H1 (cell line): ENCODE measurements around the gene SLC7A5. TPM values are rescaled to one million over a fixed set of nuclear protein-coding genes. Genes with fewer than 3 reads are reported as not detected.

Experiments
- CTCF ChIA-PET: fragments of 300-600 bp; sonication (Branson Sonifier 250); formaldehyde crosslinking; loops from one replicate; lab custom pipeline; 2021; ENCODE audit not compliant: partially characterized antibody; lab: Charles Lee
- POLR2A ChIA-PET: fragments of 300-600 bp; sonication (Branson Sonifier 250); formaldehyde crosslinking; loops from one replicate; lab custom pipeline; 2021; ENCODE audit warnings: inconsistent platforms; ENCODE audit not compliant: partially characterized antibody; lab: Charles Lee
- DNase-seq, 2 experiments: peaks; one replicate each; pipeline versions ENCODE4 v3.0.0 to v3.0.0-alpha.2; 2010 to 2022; ENCODE audit warnings: low spot score in 2 of 2, low read depth in 1 of 2, mixed read lengths in 1 of 2
- FAIRE-seq: peaks from 2 replicates; lab custom pipeline; 2011; peaks lifted over from hg19 to GRCh38; lab: Jason Lieb, UNC
- H2AFZ ChIP-seq: 2 replicates; pipeline ENCODE4 v1.8.1; 2012; ENCODE audit warnings: low read length, inconsistent platforms
- H2AK5ac ChIP-seq: 2 replicates; pipeline ENCODE4 v1.6.1; 2013; ENCODE audit warnings: low read depth, low read length
- H2BK120ac ChIP-seq: replicated peaks from 2 replicates; pipeline ENCODE3; 2013; ENCODE audit warnings: low read depth, low read length, inconsistent platforms
- H2BK12ac ChIP-seq: 2 replicates; pipeline ENCODE4 v1.6.1; 2013; ENCODE audit warnings: low read depth, low read length
- H2BK15ac ChIP-seq: 2 replicates; pipeline ENCODE4 v1.6.1; 2013; ENCODE audit warnings: low read length
- H2BK20ac ChIP-seq: 2 replicates; pipeline ENCODE4 v1.6.1; 2013; ENCODE audit warnings: low read length
- H2BK5ac ChIP-seq: 2 replicates; pipeline ENCODE4 v1.6.1; 2013; ENCODE audit warnings: low read depth, low read length
- H3K14ac ChIP-seq: 2 replicates; pipeline ENCODE4 v1.6.1; 2013; ENCODE audit warnings: inconsistent platforms; ENCODE audit not compliant: insufficient read length
- H3K18ac ChIP-seq: 2 replicates; pipeline ENCODE4 v1.6.1; 2013; ENCODE audit warnings: low read length; ENCODE audit errors: extremely low read depth
- H3K23ac ChIP-seq: 2 replicates; pipeline ENCODE4 v1.6.1; 2013; ENCODE audit warnings: inconsistent platforms; ENCODE audit not compliant: insufficient read length
- H3K23me2 ChIP-seq: 2 replicates; pipeline ENCODE4 v1.6.1; 2013; ENCODE audit warnings: low read depth, low read length
- H3K27ac ChIP-seq: 2 replicates; pipeline ENCODE4 v1.6.1; 2011; ENCODE audit warnings: low read depth, low read length, inconsistent platforms
- H3K27me3 ChIP-seq, 4 experiments: replicated peaks in 1 of 4; 1 replicate in 1 of 4; 2 replicates in 3 of 4; pipeline versions ENCODE4 v1.6.1 to v1.8.1; 2011 to 2013; ENCODE audit warnings: low read length in 3 of 4, mild to moderate bottlenecking in 3 of 4, inconsistent platforms in 2 of 4, mixed read lengths in 2 of 4, moderate library complexity in 1 of 4; ENCODE audit not compliant: control insufficient read depth in 3 of 4, insufficient read depth in 3 of 4; ENCODE audit errors: extremely low read depth in 1 of 4
- H3K36me3 ChIP-seq, 4 experiments: 2 replicates each; pipeline versions ENCODE4 v1.6.1 to v1.8.1; 2011 to 2013; ENCODE audit warnings: mild to moderate bottlenecking in 4 of 4, low read length in 3 of 4, moderate library complexity in 2 of 4, control low read depth in 1 of 4, inconsistent platforms in 1 of 4; ENCODE audit not compliant: insufficient read depth in 4 of 4, control insufficient read depth in 2 of 4
- H3K4ac ChIP-seq: replicated peaks from 2 replicates; pipeline ENCODE3; 2013; ENCODE audit warnings: low read length, low read depth, mixed read lengths, inconsistent platforms; ENCODE audit not compliant: insufficient read length
- H3K4me1 ChIP-seq, 4 experiments: replicated peaks in 1 of 4; 1 replicate in 1 of 4; 2 replicates in 3 of 4; pipeline versions ENCODE4 v1.6.1 to v1.8.1; 2011 to 2013; ENCODE audit warnings: low read length in 3 of 4, inconsistent platforms in 2 of 4, mixed read lengths in 1 of 4; ENCODE audit not compliant: insufficient read depth in 4 of 4, control insufficient read depth in 3 of 4
- H3K4me2 ChIP-seq, 2 experiments: 2 replicates each; pipeline versions ENCODE4 v1.6.1 to v1.8.1; 2011 to 2013; ENCODE audit warnings: low read depth in 2 of 2, low read length in 2 of 2, control low read depth in 1 of 2, inconsistent platforms in 1 of 2, mild to moderate bottlenecking in 1 of 2; ENCODE audit not compliant: insufficient read depth in 1 of 2
- H3K4me3 ChIP-seq, 4 experiments: fragments of 200-600, 300-600 bp in 1 of 4; sonication (generic), shearing (Covaris generic), sonication (Bioruptor Twin) in 1 of 4; 2 replicates each; pipeline versions ENCODE4 v1.5.1 to v1.8.1; 2011 to 2016; ENCODE audit warnings: low read length in 4 of 4, low read depth in 3 of 4, control low read depth in 2 of 4, inconsistent platforms in 2 of 4, mild to moderate bottlenecking in 2 of 4, mixed read lengths in 1 of 4, moderate library complexity in 1 of 4; ENCODE audit not compliant: insufficient read depth in 2 of 4; ENCODE audit errors: extremely low read depth in 1 of 4
- H3K56ac ChIP-seq: replicated peaks from 2 replicates; pipeline ENCODE3; 2013; ENCODE audit warnings: low read depth, mild to moderate bottlenecking, mixed read lengths, low read length, inconsistent platforms; ENCODE audit not compliant: insufficient read length
- H3K79me1 ChIP-seq: 2 replicates; pipeline ENCODE4 v1.6.1; 2013; ENCODE audit warnings: low read depth, low read length, control low read depth
- H3K79me2 ChIP-seq, 2 experiments: 2 replicates each; pipeline versions ENCODE4 v1.6.1 to v1.8.1; 2012 to 2013; ENCODE audit warnings: low read length in 2 of 2, mild to moderate bottlenecking in 2 of 2, inconsistent platforms in 1 of 2; ENCODE audit not compliant: insufficient read depth in 2 of 2, control insufficient read depth in 1 of 2
- H3K9ac ChIP-seq, 4 experiments: replicated peaks in 1 of 4; 1 replicate in 1 of 4; 2 replicates in 3 of 4; pipeline versions ENCODE4 v1.6.1 to v1.8.1; 2011 to 2013; ENCODE audit warnings: low read depth in 3 of 4, low read length in 3 of 4, control low read depth in 2 of 4, mild to moderate bottlenecking in 2 of 4, moderate library complexity in 2 of 4, inconsistent platforms in 1 of 4; ENCODE audit errors: extremely low read depth in 1 of 4
- H3K9me3 ChIP-seq, 2 experiments: 2 replicates each; pipeline versions ENCODE4 v1.6.1 to v1.8.1; 2012 to 2013; ENCODE audit warnings: mild to moderate bottlenecking in 2 of 2, moderate library complexity in 2 of 2, control low read depth in 1 of 2, inconsistent platforms in 1 of 2, low read depth in 1 of 2, low read length in 1 of 2, mixed read lengths in 1 of 2; ENCODE audit not compliant: insufficient read depth in 2 of 2
- H4K20me1 ChIP-seq, 2 experiments: replicated peaks in 1 of 2; 2 replicates each; pipeline versions ENCODE3 to v1.8.1; 2011 to 2013; ENCODE audit warnings: inconsistent platforms in 2 of 2, low read length in 2 of 2, mild to moderate bottlenecking in 1 of 2; ENCODE audit not compliant: insufficient read depth in 2 of 2, control insufficient read depth in 1 of 2
- H4K5ac ChIP-seq: 2 replicates; pipeline ENCODE4 v1.6.1; 2013; ENCODE audit warnings: low read length, low read depth, mixed read lengths, inconsistent platforms; ENCODE audit not compliant: insufficient read length
- H4K8ac ChIP-seq: 2 replicates; pipeline ENCODE4 v1.8.0; 2013; ENCODE audit warnings: mild to moderate bottlenecking, moderate library complexity, low read length, inconsistent platforms; ENCODE audit not compliant: insufficient read depth; ENCODE audit errors: extremely low read depth
- H4K91ac ChIP-seq: replicated peaks from 2 replicates; pipeline ENCODE3; 2013; ENCODE audit warnings: low read length, mixed read lengths, inconsistent platforms; ENCODE audit not compliant: insufficient read length
- BACH1 ChIP-seq: IDR thresholded peaks from 2 replicates; pipeline ENCODE4 v1.6.1; 2012; ENCODE audit warnings: low read length, improper control_type of control experiment
- BRCA1 ChIP-seq: IDR thresholded peaks from 2 replicates; pipeline ENCODE4 v1.6.1; 2012; ENCODE audit warnings: low read depth, low read length, improper control_type of control experiment
- EZH2 ChIP-seq: fragments of 200-600 bp; sonication (generic); IDR thresholded peaks from 2 replicates; pipeline ENCODE4 v1.7.1; 2012; ENCODE audit warnings: low read depth, mild to moderate bottlenecking, moderate library complexity, low read length, inconsistent platforms; ENCODE audit not compliant: severe bottlenecking
- FOSL1 ChIP-seq: IDR thresholded peaks from 2 replicates; pipeline ENCODE4 v1.6.1; 2011; ENCODE audit warnings: mild to moderate bottlenecking, low read depth, low read length, moderate library complexity; ENCODE audit not compliant: insufficient read depth
- GABPA ChIP-seq: IDR thresholded peaks from 2 replicates; pipeline ENCODE4 v1.6.1; 2011; ENCODE audit warnings: mild to moderate bottlenecking, low read length, moderate library complexity, borderline replicate concordance; ENCODE audit not compliant: insufficient read depth
- KDM4A ChIP-seq: IDR thresholded peaks from one replicate; pipeline ENCODE4 v1.7.1; 2012; ENCODE audit warnings: low read depth, mild to moderate bottlenecking, moderate library complexity, low read length, inconsistent platforms; ENCODE audit not compliant: severe bottlenecking
- KDM5A ChIP-seq: fragments of 200-600 bp; IDR thresholded peaks from 2 replicates; pipeline ENCODE4 v1.7.1; 2012; ENCODE audit warnings: mild to moderate bottlenecking, low read length, inconsistent platforms, mixed read lengths
- SP1 ChIP-seq: IDR thresholded peaks from 2 replicates; pipeline ENCODE4 v1.6.1; 2011; ENCODE audit warnings: low read depth, low read length
- TAF1 ChIP-seq: IDR thresholded peaks from 2 replicates; pipeline ENCODE4 v1.6.1; 2011; ENCODE audit warnings: mild to moderate bottlenecking, low read depth, low read length
- WGBS, 2 experiments: shearing (Covaris generic) in 1 of 2; methylation state at CpG; one replicate each; pipeline versions ENCODE4 v1.1.6 to v1.1.7; 2013 to 2015; ENCODE audit warnings: low lambda C conversion rate in 2 of 2, mixed read lengths in 2 of 2, inconsistent platforms in 1 of 2, low coverage in 1 of 2, missing lambda C conversion rate in 1 of 2; ENCODE audit not compliant: insufficient replicate concordance in 2 of 2, insufficient coverage in 1 of 2, insufficient read length in 1 of 2; ENCODE audit errors: extremely low coverage in 1 of 2, missing lambda C conversion rate in 1 of 2; 5-methylcytosine and 5-hydroxymethylcytosine counted together
- polyA plus RNA-seq, 7 experiments: library from polyadenylated mRNA; depleted of rRNA in 3 of 7; stranded (reverse) in 5 of 7; unstranded in 2 of 7; fragments of >200 nt in 5 of 7; fragments of 200-250 nt in 2 of 7; gene quantifications; 1 replicate in 5 of 7; 2 replicates in 1 of 7; 4 replicates in 1 of 7; pipeline versions ENCODE4 v1.2.1 to v1.2.3, GENCODE V29; 2011 to 2013; ENCODE audit warnings: missing spikeins in 2 of 7, mixed read lengths in 2 of 7
- total RNA-seq: library from RNA; stranded (reverse); fragmentation: NEBNext Ultra II Directional; extraction: Animal tissue kit (Norgen Biotek cat#: 25700); gene quantifications from 2 replicates; pipeline ENCODE4 v1.2.1, GENCODE V29; 2021

SLC7A5 gene
- total and polyA plus RNA-seq, 2 of the 8 experiments (the other 6 are each of a cell fraction or from before 2014, with no cell fraction given): 68.2 to 341 TPM

DNA sequence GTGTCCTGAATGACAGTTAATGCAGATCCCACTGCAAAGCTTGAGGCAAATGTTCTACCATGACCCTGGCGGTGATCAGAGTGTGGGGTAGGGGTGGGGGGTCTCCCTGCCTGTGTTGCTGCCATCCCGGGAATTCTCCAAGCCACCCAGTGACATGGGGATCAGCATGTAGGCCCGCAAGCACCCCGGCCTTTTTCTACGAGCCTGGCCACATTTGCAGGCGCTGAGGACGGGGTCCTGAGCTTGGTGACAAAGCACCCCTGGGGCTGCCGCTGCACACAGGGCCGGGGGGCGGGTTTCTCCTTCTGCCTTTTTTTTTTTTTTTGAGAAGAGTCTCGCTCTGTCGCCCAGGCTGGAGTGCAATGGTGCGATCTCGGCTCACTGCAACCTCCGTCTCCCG, 35.8 kb downstream of the SLC7A5 start:
- Histone ChIP-seq H3K27me3 (no peaks in the 10 kb centered on the region), H4K20me1 (peaks cover 1 to 3% of the 10 kb centered on the region in 2 experiments), H4K8ac (no peak overlapping the region), H4K91ac (no peak overlapping the region), H2BK5ac (no peak overlapping the region), H3K56ac (no peak overlapping the region), H3K4me2 (no peak overlapping the region), H2AFZ (no peak overlapping the region), H3K23me2 (no peaks in the 10 kb centered on the region), H3K9ac (no peak overlapping the region), H3K36me3 (peaks cover 9 to 69% (median 40%) of the 10 kb centered on the region in 4 experiments; a peak in 6 of 8 replicates), H3K79me2 (no peaks in the 10 kb centered on the region), H2BK12ac (no peak overlapping the region), H3K4ac (no peak overlapping the region), H3K27ac (no peak overlapping the region), H3K9me3 (no peaks in the 10 kb centered on the region), H2BK15ac (no peak overlapping the region), H3K23ac (no peak overlapping the region), H3K4me1 (peaks cover 0 to 22% (median 14%) of the 10 kb centered on the region in 4 experiments; a peak in 6 of 7 replicates), H2BK20ac (no peak overlapping the region), H3K14ac (no peak overlapping the region), H3K79me1 (no peaks in the 10 kb centered on the region; the same call in none of the 2 replicates), H3K4me3 (no peak overlapping the region), H2AK5ac (no peak overlapping the region), H2BK120ac (no peak overlapping the region), H3K18ac (no peak overlapping the region), H4K5ac (no peak overlapping the region)
- DNase-seq (no peak), FAIRE-seq (no peak)
- 93% methylated on average over 13 of the region's 16 CpGs; no CpG with 5 or more reads in 1 of the 2 experiments for WGBS, 2 experiments
- POLR2A ChIA-PET: interaction anchor here (1.3 to 4.7 kb wide), 8 partner anchors 9 to 109 kb away, joined by 4 to 22 read pairs (median 14); partner anchors contain the start of gene SLC7A5
- CTCF ChIA-PET: interaction anchor here (0.6 to 3.2 kb wide), 8 partner anchors 11 to 65 kb away, joined by 3 to 24 read pairs (median 4); no protein-coding TSS in a partner anchor
- TF ChIP-seq SP1 (no peak), BRCA1 (no peak), FOSL1 (no peak), BACH1 (no peak), TAF1 (no peak), EZH2 (no peak), KDM4A (no peak), GABPA (no peak), KDM5A (no peak)
